Left ventricle myocardium superior (tissue), 1 donor: ENCODE data around the gene CNOT6. TPM values are rescaled to one million over a fixed set of nuclear protein-coding genes. Genes with fewer than 3 reads are reported as not detected.

Source experiments
- ATAC-seq: fragments of 200-7000 bp; cut with Tn5 transposase; one replicate; pipeline ENCODE4 v1.9.1; 2020; ENCODE audit warnings: mild to moderate bottlenecking, moderate library complexity
- DNase-seq: peaks from one replicate; pipeline ENCODE4 v3.0.0-alpha.2; 2020
- intact Hi-C: fragments of 100-400 bp; cut with micrococcal nuclease; formaldehyde crosslinking; loops from one replicate; pipeline ENCODE4 v1.11.0; 2022
- total RNA-seq: library from RNA; stranded (reverse); fragmentation: NEBNext Ultra II Directional; extraction: Animal tissue kit (Norgen Biotek cat#: 25700); gene quantifications from one replicate; pipeline ENCODE4 v1.2.1, GENCODE V29; 2021
- donor health status: DM: no; HTN: yes; CAD: no; lungs with severe emphysema.

Gene CNOT6
- total RNA-seq, 1 donor from 2014 or later, result 14.6 TPM

DNA sequence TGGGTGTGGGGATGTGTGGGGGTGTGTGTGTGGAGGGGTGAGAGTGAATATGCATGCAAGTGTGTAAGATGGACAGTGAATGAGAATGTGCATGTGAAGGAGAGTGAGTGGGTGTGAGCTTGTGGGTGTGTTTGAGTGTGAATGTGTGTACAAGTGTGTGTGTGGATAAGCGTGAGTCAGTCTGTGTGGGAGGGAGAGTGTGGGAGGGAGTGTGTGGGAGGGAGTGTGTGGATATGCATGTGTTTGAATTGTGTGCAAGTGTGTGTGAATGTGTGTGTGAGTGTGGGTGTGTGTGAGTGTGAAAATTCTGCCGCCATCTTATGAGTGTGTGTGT lies 100.8 kb downstream of the CNOT6 start:
- intact Hi-C loops, result no loop called here
- no peak for ATAC-seq
- no peak for DNase-seq

- intact Hi-C loops, result no loop called here
- ATAC-seq, result no peak
- no peak for DNase-seq
Observed at GRCh38 chr5:180595381-180596114, 101.4 kb downstream of the CNOT6 start.

GRCh38 chr5:180596115-180596667 lies 102.0 kb downstream of the CNOT6 start:
- ATAC-seq (no peak), DNase-seq (no peak)
- intact Hi-C loops, result no loop called here

DNA sequence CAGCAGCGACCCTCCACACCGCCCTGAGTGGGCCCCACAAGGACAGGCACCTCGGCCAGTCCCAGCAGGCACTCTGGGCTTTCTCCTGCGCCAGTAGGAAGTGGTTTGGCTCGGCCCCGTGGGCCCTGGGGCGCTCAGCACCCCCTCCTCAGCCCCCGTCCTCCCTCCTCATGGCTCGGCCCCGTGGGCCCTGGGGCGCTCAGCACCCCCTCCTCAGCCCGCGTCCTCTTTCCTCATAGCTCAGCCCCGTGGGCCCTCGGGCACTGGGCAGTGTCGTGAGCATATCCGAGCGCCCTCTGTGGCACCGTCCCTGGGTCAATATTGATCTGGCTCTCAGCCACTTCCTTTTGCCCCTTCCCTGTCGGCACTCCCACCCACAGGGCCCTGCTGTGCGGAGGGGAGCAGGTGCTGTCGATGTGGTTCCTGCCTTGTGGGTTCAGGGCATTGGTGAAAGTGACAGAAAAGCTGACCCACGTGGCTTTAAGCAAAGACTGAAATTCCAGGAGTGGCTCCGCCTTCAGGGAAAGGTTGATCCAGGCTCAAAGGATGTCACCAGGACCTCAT lies 102.6 kb downstream of the CNOT6 start:
- intact Hi-C loops, result no loop called here

GRCh38 chr5:180598316-180598701 lies 104.1 kb downstream of the CNOT6 start:
- DNase-seq (no peak), ATAC-seq (no peak)
- intact Hi-C loops, result no loop called here

More for the DNA sequence above, 102.6 kb downstream of the CNOT6 start:
- DNase-seq, result no peak
- ATAC-seq, result no peak

- ATAC-seq (no peak), DNase-seq (no peak)
- intact Hi-C loops, result no loop called here
Observed at GRCh38 chr5:180598797-180599589, 104.8 kb downstream of the CNOT6 start.

GRCh38 chr5:180599590-180599914 lies 105.4 kb downstream of the CNOT6 start:
- intact Hi-C loops, result no loop called here
- ATAC-seq (no peak), DNase-seq (no peak)

GRCh38 chr5:180599981-180600553 lies 105.9 kb downstream of the CNOT6 start:
- intact Hi-C loops, result no loop called here
- ATAC-seq (no peak), DNase-seq (no peak)

DNA sequence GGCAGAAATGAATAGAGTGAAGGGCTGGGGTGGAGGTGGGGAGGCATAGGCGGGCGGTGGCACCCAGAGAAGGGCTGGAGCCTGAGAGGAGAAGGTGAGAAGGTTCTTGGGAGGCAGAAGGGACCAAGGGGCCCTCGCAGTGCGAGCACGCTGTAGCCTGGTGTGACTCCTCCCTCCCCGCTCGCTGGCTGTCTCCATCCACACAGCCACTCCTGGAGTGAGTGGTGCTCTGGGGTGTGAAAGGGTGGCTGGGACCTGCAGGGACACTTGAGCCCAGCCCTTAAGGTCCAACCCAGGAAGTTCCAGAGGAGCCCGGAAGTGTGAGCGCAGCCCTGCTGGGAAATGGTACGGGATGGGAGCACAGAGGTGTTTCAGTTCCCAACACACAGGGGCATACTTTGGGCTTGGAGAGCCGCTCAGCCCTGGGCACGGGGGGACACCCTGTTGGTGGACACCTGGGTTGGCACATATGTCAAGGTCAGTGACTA lies 106.4 kb downstream of the CNOT6 start:
- DNase-seq (no peak), ATAC-seq (no peak)
- intact Hi-C loops, result no loop called here

GRCh38 chr5:180601591-180602480 lies 107.7 kb downstream of the CNOT6 start:
- DNase-seq, result no peak
- intact Hi-C loops, result no loop called here
- no peak for ATAC-seq

DNA sequence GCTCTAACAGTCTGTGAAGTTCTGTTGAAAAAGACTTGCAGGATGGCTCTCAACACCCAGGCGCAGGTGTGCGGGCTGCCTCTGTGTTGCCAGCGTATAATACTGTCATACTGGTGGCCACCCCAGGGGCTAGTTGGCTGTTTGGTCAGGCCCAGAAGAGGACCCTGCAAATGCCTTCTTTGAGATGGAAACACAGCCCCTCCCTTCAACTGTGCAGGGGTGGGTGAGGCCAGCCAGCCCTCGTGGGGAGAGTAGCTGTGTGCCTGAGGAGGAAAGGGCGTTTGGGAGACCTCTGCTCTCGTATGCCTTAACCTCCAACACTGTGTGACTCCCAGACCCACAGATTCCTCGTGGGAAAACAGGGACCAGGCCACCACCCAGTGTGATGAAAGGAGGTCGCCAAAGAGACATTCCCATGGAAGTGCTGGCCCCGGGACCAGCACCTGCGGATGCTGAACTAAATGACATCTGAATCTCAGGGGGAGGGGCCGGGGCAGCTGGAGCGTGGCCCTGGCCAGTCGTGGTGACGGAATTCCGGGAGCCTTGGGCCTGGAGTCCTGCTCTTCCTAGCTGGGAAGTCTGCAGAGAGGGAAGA lies 108.4 kb downstream of the CNOT6 start:
- DNase-seq (no peak), ATAC-seq (no peak)
- intact Hi-C loops, result no loop called here

GRCh38 chr5:180603076-180603594 lies 109.0 kb downstream of the CNOT6 start:
- intact Hi-C loops, result no loop called here
- no peak for ATAC-seq
- no peak for DNase-seq

GRCh38 chr5:180604271-180604670 lies 110.1 kb downstream of the CNOT6 start:
- intact Hi-C loops, result no loop called here
- peak; percentile 14 for DNase-seq
- no peak for ATAC-seq

GRCh38 chr5:180605554-180606214 lies 111.5 kb downstream of the CNOT6 start:
- intact Hi-C loops, result no loop called here
- DNase-seq, result peak; percentile 35
- ATAC-seq, result no peak

DNA sequence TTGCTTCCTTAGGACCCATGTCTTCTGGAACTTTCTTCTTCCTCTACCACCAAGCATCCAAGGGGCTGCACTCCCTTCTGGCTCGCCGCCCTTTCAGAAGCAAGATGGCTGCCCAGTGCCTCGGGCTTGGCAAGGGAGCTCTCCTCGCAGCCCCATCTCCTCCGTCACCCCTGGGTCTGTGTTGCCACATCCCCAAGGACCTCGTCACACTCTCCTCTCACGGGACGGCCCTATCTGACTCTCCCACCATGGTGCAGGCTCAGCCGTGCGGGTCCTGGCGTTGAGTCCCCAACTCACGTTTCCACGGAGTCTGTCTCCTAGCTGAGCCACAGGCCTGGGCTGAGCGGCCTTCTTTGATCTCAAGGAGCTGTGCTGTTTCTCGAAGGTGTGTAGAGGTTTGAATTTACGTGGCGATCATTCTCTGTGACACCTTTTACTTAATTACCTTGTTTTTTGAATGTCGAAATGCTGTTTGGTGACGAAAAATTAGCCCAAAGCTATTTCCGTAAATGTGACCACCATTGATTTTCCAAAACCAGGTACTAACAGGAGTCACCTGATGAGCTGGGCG lies 112.1 kb downstream of the CNOT6 start:
- intact Hi-C loops, result no loop called here
- ATAC-seq (no peak), DNase-seq (no peak)

GRCh38 chr5:180607861-180608571 lies 113.8 kb downstream of the CNOT6 start:
- DNase-seq (peak; percentile 7), ATAC-seq (no peak)
- intact Hi-C loops, result no loop called here
